Stimulated activated CD4-positive, alpha-beta T cell treated with anti-CD3 and anti-CD28 coated beads, Interleukin-12 subunit alpha, Interleukin-12 subunit beta, amount 100 ng/mL, for 48 hours (primary cell): ENCODE data around the gene CPSF7.
"Not testable (repeated sequence)": the region's sequence is repeated elsewhere in the genome, so short reads cannot be mapped to it uniquely, and the experiment has no call there.

Source experiments
- DNase-seq, 3 donors: peaks; one replicate each; pipeline ENCODE4 v3.0.0-alpha.2; 2020; ENCODE audit warnings: low read depth in 2 of 3, low spot score in 1 of 3

The CPSF7 gene

GRCh38 chr11:61384271-61385242 lies 45.2 kb downstream of the CPSF7 start:
- DNase-seq: no peak

GRCh38 chr11:61383859-61384258 lies 45.9 kb downstream of the CPSF7 start:
- DNase-seq: not testable (repeated sequence)

- DNase-seq: no peak
Measured at GRCh38 chr11:61380884-61381283, 48.9 kb downstream of the CPSF7 start.

- DNase-seq: no peak
Measured at GRCh38 chr11:61378713-61379313, 51.0 kb downstream of the CPSF7 start.

GRCh38 chr11:61377461-61378160 lies 52.2 kb downstream of the CPSF7 start:
- no peak for DNase-seq

- DNase-seq: no peak
Measured at GRCh38 chr11:61375761-61376108, 54.0 kb downstream of the CPSF7 start.

- DNase-seq: no peak
Measured at GRCh38 chr11:61372659-61373420, 56.9 kb downstream of the CPSF7 start.

- DNase-seq: no peak
Measured at GRCh38 chr11:61370349-61371005, 59.3 kb downstream of the CPSF7 start.

- DNase-seq: no peak
Measured at GRCh38 chr11:61369372-61370348, 60.1 kb downstream of the CPSF7 start.

GRCh38 chr11:61368646-61369045 lies 61.1 kb downstream of the CPSF7 start:
- no peak for DNase-seq

- no peak for DNase-seq
Measured at GRCh38 chr11:61367406-61367805, 62.4 kb downstream of the CPSF7 start.

GRCh38 chr11:61364012-61364675 lies 65.6 kb downstream of the CPSF7 start:
- DNase-seq: no peak

GRCh38 chr11:61362542-61362875 lies 67.3 kb downstream of the CPSF7 start:
- DNase-seq: peak in 2 of 3 donors; percentile 8 to 11

GRCh38 chr11:61361741-61362541 lies 67.8 kb downstream of the CPSF7 start, which contains the start of the genes CYB561A3 and TMEM138:
Gene CYB561A3, minus strand, starts transcription at chr11:61361882. Its CDS starts 5,169 bp downstream, at chr11:61356713.
Gene TMEM138, plus strand, starts transcription at chr11:61362374. Its CDS starts 2,017 bp downstream, at chr11:61364391.
- peak; percentile 83 to 90 (median 90) for DNase-seq

- DNase-seq: no peak
Measured at GRCh38 chr11:61361237-61361740, 68.5 kb downstream of the CPSF7 start.

GRCh38 chr11:61359516-61359915 lies 70.3 kb downstream of the CPSF7 start:
- no peak for DNase-seq

- no peak for DNase-seq
Measured at GRCh38 chr11:61358566-61358965, 71.2 kb downstream of the CPSF7 start.

- no peak for DNase-seq
Measured at GRCh38 chr11:61357894-61358239, 71.9 kb downstream of the CPSF7 start.
